ENCODE data around the gene RNF220. TPM values are rescaled to one million over a fixed set of nuclear protein-coding genes. Genes with fewer than 3 reads are reported as not detected.

Gene RNF220
- total and polyA plus RNA-seq, 2 of the 13 experiments (the other 11 are each of a cell fraction or from before 2014, with no cell fraction given): 48.2 to 72.1 TPM

GRCh38 chr1:44390277-44390676 is 14.8 kb upstream of the RNF220 start:
- CTCF ChIA-PET (ENCODE audit: low intra/inter-chr PET ratio, low total read pairs): interaction anchor here (1.0 kb wide), 1 partner anchor 182 kb away, joined by 3 read pairs; no protein-coding TSS in a partner anchor
- Histone ChIP-seq H3K9ac (ENCODE audit: insufficient read depth, low read depth, low read length) (no peak overlapping the region), H3K4me3 (replicated peaks in 1 of 3; ENCODE audit: insufficient read depth in 1 of 3, low read depth in 2 of 3, low read length in 3 of 3) (no peak overlapping the region), H3K4me1 (ENCODE audit: insufficient read depth, low read length) (peaks cover 23% of the 10 kb centered on the region), H3K27ac (ENCODE audit: extremely low read length, insufficient read depth, low read length) (no peak overlapping the region), H3K27me3 (ENCODE audit: control insufficient read depth in 1 of 2, insufficient read depth in 2 of 2, low read length in 2 of 2) (peaks cover 0 to 11% of the 10 kb centered on the region in 2 experiments; a peak in 2 of 5 replicates), H3K36me3 (replicated peaks in 1 of 2; ENCODE audit: control insufficient read depth in 1 of 2, insufficient read depth in 2 of 2, low read length in 2 of 2) (no peaks in the 10 kb centered on the region), H3K4me2 (ENCODE audit: low read depth, low read length) (no peak overlapping the region), H3K79me2 (ENCODE audit: insufficient read depth, low read length) (no peaks in the 10 kb centered on the region), H3K9me3 (ENCODE audit: low read length) (no peaks in the 10 kb centered on the region), H2AFZ (ENCODE audit: low read length) (no peak overlapping the region), H4K20me1 (ENCODE audit: insufficient read depth, low read length) (no peaks in the 10 kb centered on the region)
- WGBS (ENCODE audit: low lambda C conversion rate): 0% methylated on average over 1 of the region's 1 CpG
- POLR2A ChIA-PET: no interaction called here
- TF ChIP-seq, protein P1, sequence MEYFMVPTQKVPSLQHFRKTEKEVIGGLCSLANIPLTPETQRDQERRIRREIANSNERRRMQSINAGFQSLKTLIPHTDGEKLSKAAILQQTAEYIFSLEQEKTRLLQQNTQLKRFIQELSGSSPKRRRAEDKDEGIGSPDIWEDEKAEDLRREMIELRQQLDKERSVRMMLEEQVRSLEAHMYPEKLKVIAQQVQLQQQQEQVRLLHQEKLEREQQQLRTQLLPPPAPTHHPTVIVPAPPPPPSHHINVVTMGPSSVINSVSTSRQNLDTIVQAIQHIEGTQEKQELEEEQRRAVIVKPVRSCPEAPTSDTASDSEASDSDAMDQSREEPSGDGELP (IDR thresholded peaks at IDR 0.05; ENCODE audit: borderline replicate concordance, low read depth): 0 out of 2 replicates have a peak, but pooled peaks have one; percentile 23
- no peak for TF ChIP-seq KMT2A (CRISPR knock-in tag; IDR thresholded peaks at IDR 0.05)
- peak; percentile 40; the same call in 1 of the 2 replicates for TF ChIP-seq ARID5B (CRISPR knock-in tag; IDR thresholded peaks at IDR 0.05)
- 0 out of 2 replicates have a peak, but pooled peaks have one; percentile 35 for TF ChIP-seq SOX5 (CRISPR knock-in tag; IDR thresholded peaks at IDR 0.05; ENCODE audit: borderline replicate concordance)
- no peak for TF ChIP-seq RBFOX2 (IDR thresholded peaks at IDR 0.05; ENCODE audit: low read depth, low read length)
- TF ChIP-seq SOX13 (IDR thresholded peaks at IDR 0.05): no peak
- TF ChIP-seq SOX13 (CRISPR knock-in tag; conservative IDR thresholded peaks at IDR 0.05 in 1 of 2, IDR thresholded peaks at IDR 0.05 in 1 of 2): peak in 1 of 2 experiments; percentile 46; a peak in 1 of 4 replicates
- 0 out of 2 replicates have a peak, but pooled peaks have one; percentile 17 for TF ChIP-seq RARA (CRISPR knock-in tag; IDR thresholded peaks at IDR 0.05)
- peak; percentile 78 for DNase-seq (ENCODE audit: low spot score)
- in situ Hi-C loops (cut with HindIII; ENCODE audit: extremely low pct_ligation_motif_present, low pct_unique_long_range_greater_than_20kb): no loop called here
- intact Hi-C loops (cut with micrococcal nuclease; ENCODE audit: unreplicated experiment): no loop called here
- no TSS peak for BruUV-seq (replicated peaks)
- peak; percentile 67; the same call in 2 of the 3 replicates for ATAC-seq
- no peak for FAIRE-seq
